Measurements from ENCODE around the gene AZIN2. TPM values are rescaled to one million over a fixed set of nuclear protein-coding genes. Genes with fewer than 3 reads are reported as not detected.
A peak's percentile ranks its signal among the peaks of the same experiment; 100 is the strongest.
"Not testable (repeated sequence)": the region's sequence is repeated elsewhere in the genome, so short reads cannot be mapped to it uniquely, and the experiment has no call there.

The AZIN2 gene
- total RNA-seq, 1 experiment from 2014 or later = 0.74 TPM

DNA sequence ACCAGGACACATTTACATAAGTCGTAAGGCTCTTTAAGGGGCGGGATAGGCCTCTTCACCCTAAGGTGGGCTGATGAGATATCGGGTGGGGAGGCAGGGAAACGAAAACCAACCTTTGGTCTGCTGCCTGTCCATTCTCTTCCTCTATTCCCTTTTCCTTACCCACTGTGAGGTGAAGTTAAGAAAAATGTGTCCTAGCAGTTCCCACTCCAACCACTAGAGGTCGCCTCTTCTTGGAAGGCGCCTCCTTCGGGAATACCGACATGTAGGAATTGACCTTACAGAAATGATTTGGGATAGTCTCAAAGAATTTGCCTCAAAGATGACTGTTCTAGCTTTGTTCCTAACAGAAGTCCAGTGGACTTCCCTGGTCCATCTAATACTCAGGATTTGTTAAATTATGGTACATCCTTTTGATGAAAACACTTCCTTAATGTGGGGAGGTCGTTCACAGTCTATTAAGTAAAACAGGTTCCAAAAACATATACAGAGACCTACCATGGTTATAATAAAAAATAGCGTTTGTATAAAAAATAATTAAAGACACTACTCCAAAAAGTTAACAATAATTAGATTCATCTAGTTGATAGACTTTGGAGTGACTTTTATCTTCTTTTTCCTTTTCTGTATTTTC is 14.1 kb downstream of the AZIN2 start:
- peak; percentile 45 for DNase-seq (ENCODE audit: low spot score)

GRCh38 chr1:33096363-33097005 is 15.5 kb downstream of the AZIN2 start:
- no peak for DNase-seq (ENCODE audit: low spot score)

DNA sequence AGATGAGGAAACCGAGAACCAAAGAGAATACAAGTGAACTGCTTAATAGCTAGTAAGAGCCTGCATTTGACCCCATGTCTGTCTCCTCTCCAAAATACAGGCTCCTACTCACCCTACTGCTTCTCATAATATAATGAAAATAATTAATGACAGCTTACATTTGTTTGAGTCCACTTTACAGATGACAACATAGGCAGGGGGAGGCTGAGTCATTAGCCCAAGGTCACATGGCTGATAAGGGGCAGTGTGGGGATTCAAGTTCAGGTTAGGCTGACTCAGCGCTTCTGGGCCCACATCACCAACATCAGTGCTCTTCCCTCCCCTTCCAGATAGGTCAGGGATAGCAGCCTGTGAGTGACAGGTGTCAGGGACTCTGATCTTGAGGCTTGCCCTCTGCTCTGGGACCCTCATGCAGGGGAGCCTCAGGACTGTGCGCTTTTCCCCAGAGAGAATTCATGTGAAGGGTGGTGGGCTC is 16.2 kb downstream of the AZIN2 start:
- DNase-seq (ENCODE audit: low spot score) = peak; percentile 44

DNA sequence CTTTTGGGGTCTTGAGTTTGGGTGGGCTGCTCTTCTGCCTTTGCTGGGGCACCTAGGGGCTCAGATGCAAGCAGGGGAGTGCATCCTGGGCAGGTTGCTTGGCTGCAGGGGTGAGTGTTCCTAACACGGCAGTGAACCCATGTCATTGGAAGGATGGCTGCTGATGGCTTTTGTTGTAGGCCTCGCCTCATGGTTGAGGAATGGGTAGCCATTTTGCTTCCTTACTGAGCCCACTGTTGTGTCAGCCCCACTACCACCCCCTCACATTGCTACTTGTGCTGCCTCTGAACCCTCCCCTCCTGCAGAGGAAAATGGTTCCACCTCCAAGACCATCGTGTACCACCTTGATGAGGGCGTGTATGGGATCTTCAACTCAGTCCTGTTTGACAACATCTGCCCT is 16.8 kb downstream of the AZIN2 start:
- no peak for DNase-seq (ENCODE audit: low spot score)

DNA sequence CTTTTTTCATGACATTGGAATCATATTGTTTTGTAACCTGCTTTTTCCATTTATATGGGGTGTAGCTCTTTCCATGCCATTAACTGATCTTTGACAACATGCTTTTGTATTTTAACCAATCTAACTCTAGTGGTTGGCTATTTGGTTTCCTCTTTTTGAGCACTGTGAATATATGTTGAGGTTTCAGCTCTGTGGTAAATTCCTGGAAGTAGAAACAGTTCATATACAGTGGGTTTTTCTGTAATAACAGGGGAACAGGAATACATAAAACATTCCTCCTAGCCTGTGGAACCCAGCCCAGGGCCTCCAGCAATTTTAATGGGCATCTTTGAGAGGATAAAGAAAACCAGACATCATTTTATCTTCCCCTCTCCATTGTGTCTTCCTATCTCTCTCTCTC is 17.4 kb downstream of the AZIN2 start:
- no peak for DNase-seq (ENCODE audit: low spot score)

DNA sequence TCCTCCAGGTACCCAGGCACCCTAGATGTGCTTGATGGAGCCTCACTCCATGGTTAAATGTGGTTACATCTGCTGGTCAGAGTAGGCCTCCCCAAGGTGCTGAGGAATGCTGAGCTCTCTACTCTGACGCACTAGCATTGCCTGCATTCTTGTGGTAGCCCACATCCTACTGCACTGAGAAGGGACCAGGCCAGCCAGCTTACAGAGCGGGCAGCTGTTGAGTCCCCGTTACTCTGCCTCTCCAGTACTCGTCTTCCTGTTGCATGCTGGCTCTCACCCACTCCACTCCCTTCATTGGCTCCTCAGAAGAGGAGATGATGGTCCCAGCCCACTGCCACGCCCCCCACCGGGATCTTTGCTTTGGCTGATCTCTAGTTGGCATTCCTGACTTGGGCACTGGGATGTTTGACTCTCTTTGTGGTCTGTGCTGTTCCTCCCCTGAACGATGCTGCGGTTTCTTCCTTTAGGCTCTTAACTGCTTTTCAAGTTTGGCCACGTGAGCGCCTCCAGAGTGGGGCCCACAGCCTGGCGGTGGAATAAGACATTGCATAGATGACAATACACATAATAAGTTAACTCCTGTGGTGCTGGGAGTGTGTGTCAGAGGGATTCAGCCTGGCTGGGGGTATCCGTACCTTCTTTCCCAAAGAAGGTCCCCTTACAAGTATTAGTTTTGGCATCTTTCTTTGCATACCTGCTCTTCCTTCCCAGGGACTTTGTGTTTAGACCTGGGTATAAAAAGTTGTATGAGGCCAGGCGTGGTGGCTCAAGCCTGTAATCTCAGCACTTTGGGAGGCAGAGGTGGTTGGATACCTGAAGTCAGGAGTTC is 18.6 kb downstream of the AZIN2 start:
- DNase-seq (ENCODE audit: low spot score) = peak; percentile 99

DNA sequence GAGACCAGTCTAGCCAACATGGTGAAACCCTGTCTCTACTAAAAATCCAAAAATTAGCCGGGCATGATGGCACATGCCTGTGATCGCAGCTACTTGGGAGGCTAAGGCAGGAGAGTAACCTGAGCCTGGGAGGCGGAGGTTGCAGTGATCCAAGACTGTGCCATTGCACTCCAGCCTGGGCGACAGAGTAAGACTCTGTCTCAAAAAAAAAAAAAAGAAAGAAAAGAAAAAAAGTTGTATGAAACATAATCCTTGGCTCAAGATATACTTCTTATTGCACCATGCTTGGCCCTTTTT is 19.1 kb downstream of the AZIN2 start:
- DNase-seq (ENCODE audit: low spot score) = not testable (repeated sequence)

GRCh38 chr1:33110477-33110876 is 29.5 kb downstream of the AZIN2 start:
- no peak for DNase-seq (ENCODE audit: low spot score)

DNA sequence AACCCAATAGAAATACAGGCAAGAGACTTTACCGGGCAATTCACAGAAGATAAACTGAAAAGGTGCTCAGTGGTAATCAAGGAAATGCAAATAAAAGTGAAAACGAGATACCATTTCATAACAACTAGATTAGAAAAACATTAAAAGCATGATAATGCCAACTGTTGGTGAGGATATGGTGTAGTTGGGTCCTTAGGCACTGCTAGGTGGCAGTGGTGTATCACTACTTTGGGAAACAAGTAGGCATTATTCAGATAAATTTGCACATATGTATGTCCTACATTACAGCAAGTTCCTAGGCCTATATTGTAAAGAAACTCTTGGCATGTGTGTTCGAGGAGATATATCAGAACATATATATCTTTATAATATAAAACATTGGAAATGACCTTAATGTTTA is 31.0 kb downstream of the AZIN2 start:
- no peak for DNase-seq (ENCODE audit: low spot score)

DNA sequence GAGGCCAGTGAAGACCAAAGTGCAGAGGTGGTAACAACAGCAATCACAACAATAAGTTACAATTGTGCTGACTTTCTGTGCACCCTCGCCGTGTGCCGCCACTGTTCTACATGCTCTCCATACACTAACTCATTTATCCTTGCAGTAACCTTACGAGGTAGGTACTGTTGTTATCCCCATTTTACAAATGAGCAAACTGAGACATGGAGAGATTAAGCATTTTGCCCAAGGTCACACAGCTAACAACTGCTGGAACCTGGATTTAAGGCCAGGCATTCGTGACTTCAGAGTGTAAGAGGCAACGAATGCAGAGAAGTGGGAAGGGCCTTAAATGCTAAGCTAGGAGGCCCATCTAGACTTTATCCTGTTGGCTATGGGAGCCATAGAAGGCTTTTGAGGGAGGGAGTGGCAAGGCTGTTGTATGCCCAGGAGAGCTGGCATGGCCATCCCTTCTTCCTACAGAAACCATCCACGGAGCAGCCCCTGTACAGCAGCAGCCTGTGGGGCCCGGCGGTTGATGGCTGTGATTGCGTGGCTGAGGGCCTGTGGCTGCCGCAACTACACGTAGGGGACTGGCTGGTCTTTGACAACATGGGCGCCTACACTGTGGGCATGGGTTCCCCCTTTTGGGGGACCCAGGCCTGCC is 36.6 kb downstream of the AZIN2 start:
- DNase-seq (ENCODE audit: low spot score) = no peak

GRCh38 chr1:33118274-33118673 is 37.3 kb downstream of the AZIN2 start:
- DNase-seq (ENCODE audit: low spot score) = no peak

DNA sequence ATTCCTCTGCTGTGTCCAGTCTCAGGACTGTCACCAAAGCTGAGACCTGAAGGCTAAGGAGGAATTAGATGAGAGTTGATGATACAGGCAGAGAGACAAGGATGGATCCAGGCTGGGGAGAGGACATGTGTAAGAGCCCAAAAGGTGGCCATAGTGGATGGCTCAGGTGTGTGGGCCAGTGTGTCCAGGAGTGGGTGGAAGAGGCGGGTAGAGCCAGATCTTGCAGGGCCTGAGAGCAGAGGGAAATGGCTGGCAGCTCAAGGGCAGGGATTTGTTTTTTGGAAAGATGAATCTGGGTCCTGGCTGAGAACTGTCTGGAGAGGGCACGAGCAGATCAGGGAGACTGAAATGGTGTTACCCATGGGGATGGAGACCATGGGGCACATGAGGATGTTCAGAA is 38.1 kb downstream of the AZIN2 start:
- DNase-seq (ENCODE audit: low spot score) = no peak

- DNase-seq (ENCODE audit: low spot score) = no peak
Measured at GRCh38 chr1:33119532-33120217, 38.7 kb downstream of the AZIN2 start.

DNA sequence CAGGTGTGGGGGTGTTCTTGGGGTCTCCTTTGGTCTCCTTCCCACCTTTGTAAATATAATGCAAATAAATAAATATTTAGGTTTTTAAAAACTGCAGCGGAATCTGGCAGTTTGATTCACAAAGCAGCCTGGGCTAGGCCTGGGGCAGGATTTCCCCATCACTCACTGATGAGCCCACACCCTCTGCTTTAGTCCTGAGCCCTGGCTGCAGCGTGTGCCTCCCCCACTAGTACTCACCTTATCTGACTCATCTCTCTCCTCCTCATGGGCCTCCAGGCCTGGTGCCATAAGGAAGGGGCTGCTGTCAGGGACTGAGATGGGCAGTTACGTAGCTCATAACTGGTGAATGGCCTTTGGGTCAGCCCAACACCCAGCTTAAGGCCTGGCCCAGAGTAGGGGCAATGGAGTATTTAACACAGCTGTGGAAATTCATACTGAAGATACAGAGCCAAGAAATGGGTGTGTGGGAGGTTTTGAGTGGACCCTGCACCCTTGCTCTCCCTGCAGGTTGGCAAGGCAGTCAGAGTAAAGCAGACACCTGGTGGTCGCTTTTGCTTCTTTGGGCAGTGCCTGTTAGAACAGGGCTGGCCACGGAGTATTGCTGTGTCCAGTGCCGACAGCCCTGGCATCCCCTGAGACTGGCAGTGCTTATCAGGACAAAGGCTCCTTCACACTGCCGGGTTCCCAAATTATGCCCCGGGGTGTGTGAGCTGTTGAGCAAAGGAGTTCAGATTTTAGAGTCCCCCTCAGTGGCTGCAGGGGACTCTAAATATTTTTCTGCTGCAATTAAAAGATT is 39.7 kb downstream of the AZIN2 start:
- no peak for DNase-seq (ENCODE audit: low spot score)

- DNase-seq (ENCODE audit: low spot score) = no peak
Measured at GRCh38 chr1:33121728-33122127, 40.8 kb downstream of the AZIN2 start.

DNA sequence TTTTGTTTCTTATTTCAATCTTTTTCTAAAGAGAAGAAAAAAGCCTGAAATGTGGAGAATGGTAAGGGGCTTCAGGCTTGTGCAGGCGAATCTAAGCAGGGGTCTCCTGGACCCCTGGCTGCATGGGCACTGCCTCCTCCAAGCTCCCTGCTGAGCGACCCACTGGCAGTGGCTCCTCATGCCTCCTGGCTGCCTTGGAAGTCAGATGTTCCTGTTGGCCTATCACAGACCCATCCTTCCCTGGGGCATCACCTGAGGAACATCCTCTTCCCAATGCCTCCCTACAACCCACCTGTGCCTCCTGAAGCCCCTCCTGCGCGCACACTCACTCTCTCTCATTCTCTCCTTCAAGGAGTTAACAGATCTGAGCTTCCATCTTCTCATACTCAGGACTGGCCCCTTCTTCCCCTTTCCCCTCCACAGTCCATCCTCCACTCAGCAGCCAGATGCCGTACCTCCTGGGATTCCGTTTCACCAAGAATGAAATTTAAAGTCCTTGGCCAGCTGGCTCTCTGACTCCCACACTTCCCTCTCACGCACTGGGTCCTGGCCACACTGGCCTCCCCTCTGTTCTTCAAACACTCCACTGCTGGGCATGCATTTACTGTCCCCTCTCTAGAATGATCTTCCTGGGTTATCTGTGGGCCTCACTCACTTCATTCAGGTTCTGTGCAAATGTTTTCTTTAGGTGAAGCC is 41.7 kb downstream of the AZIN2 start:
- no peak for DNase-seq (ENCODE audit: low spot score)

DNA sequence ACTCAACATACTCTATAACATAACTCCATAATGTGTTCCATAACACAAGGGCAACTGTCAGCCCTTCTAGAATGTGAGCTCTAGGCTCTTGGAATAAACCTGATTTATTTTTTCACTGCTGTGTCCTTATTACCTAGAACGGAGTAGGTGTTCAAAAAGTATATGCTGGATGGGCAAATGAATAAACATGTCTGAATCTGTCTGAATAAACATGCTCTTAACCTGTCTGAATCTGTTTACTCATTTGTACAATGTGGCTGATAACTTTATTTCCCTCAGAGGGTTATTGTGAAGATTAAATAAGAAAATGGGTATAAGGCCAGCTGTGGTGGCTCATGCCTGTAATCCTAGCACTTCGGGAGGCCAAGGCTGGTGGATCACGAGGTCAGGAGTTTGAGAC is 42.3 kb downstream of the AZIN2 start:
- no peak for DNase-seq (ENCODE audit: low spot score)

GRCh38 chr1:33124647-33125046 is 43.7 kb downstream of the AZIN2 start:
- DNase-seq (ENCODE audit: low spot score) = not testable (repeated sequence)

DNA sequence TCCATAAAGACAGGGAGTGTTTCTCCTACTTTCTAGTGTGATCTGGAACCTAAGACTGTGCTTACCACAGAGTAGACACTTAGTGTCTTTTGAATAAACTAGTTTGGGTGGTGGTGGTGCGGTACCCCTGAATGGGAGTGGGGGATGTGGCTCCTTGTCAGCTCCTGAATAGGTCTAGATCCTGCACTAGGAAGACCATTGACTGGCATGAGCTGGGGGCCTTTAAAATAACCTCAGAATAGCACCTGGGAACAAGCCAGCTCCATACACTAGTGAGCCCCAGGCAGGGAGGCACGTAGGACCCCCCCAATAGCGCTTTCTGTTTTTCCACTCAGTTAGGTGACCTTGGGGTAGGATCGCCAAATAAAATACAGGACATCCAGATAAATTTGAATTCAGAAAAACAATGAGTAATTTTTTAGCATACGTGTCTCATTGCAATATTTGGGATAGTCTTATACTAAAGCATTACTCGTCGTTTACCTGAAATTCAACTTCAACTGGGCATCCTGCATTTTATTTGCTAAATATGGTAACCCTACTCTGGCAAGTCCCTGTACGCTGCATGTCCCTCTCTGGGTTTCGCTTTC is 45.6 kb downstream of the AZIN2 start:
- no peak for DNase-seq (ENCODE audit: low spot score)
